GM23338 (cell line): ENCODE results near the gene GNAI1. TPM values are rescaled to one million over a fixed set of nuclear protein-coding genes. Genes with fewer than 3 reads are reported as not detected.

Experiments used
- ATAC-seq: fragments of 200-7000 bp; cut with Tn5 transposase; 3 replicates; pipeline ENCODE4 v1.9.1; 2020
- DNase-seq: peaks from one replicate; pipeline ENCODE4 v3.0.0-alpha.2; 2015; ENCODE audit warnings: low spot score
- H2AFZ ChIP-seq: fragments of 200-600 bp; sonication (generic); 2 replicates; pipeline ENCODE4 v1.8.0; 2016; ENCODE audit warnings: antibody characterized with exemption, mild to moderate bottlenecking, moderate library complexity
- H3F3A ChIP-seq: fragments of 200-600 bp; sonication (generic); replicated peaks from 2 replicates; pipeline ENCODE4 v1.8.0; 2017; ENCODE audit warnings: antibody characterized with exemption, mixed run types, low read depth
- H3K27ac ChIP-seq: fragments of 200-600 bp; sonication (generic); 2 replicates; pipeline ENCODE4 v1.6.1; 2016; ENCODE audit warnings: low read depth
- H3K27me3 ChIP-seq: fragments of 200-600 bp; sonication (generic); 2 replicates; pipeline ENCODE4 v1.8.0; 2016; ENCODE audit warnings: mild to moderate bottlenecking, mixed run types, moderate library complexity; ENCODE audit not compliant: insufficient read depth
- H3K36me3 ChIP-seq: fragments of 200-600 bp; sonication (generic); 2 replicates; pipeline ENCODE4 v1.8.0; 2016; ENCODE audit warnings: mild to moderate bottlenecking; ENCODE audit not compliant: insufficient read depth
- H3K4me1 ChIP-seq: fragments of 200-600 bp; sonication (generic); 2 replicates; pipeline ENCODE4 v1.8.0; 2016; ENCODE audit warnings: mild to moderate bottlenecking, moderate library complexity; ENCODE audit not compliant: insufficient read depth
- H3K4me2 ChIP-seq: fragments of 200-600 bp; sonication (generic); 2 replicates; pipeline ENCODE4 v1.7.1; 2017; ENCODE audit warnings: mixed run types
- H3K4me3 ChIP-seq: fragments of 200-600 bp; sonication (generic); 2 replicates; pipeline ENCODE4 v1.6.1; 2016; ENCODE audit warnings: mixed run types
- H3K79me2 ChIP-seq: fragments of 200-600 bp; sonication (generic); replicated peaks from 2 replicates; pipeline ENCODE4 v1.8.0; 2017; ENCODE audit warnings: mild to moderate bottlenecking; ENCODE audit not compliant: insufficient read depth
- H3K9me2 ChIP-seq: fragments of 200-600 bp; sonication (generic); 2 replicates; pipeline ENCODE4 v1.8.0; 2017; ENCODE audit not compliant: insufficient read depth
- H4K20me1 ChIP-seq: fragments of 200-600 bp; sonication (generic); replicated peaks from 2 replicates; pipeline ENCODE4 v1.8.0; 2017; ENCODE audit warnings: mild to moderate bottlenecking; ENCODE audit not compliant: insufficient read depth
- H3K27ac Mint-ChIP-seq: 2 replicates; pipeline ENCODE4 v1.8.0; 2020; ENCODE audit warnings: inconsistent platforms, mild to moderate bottlenecking, moderate library complexity, mixed read lengths
- H3K27me3 Mint-ChIP-seq: 3 replicates; pipeline ENCODE4 v1.8.0; 2022; ENCODE audit warnings: low read depth, mild to moderate bottlenecking, moderate library complexity, mixed read lengths, inconsistent platforms; ENCODE audit not compliant: insufficient read depth, poor library complexity
- H3K36me3 Mint-ChIP-seq: 3 replicates; pipeline ENCODE4 v1.8.0; 2021; ENCODE audit warnings: low read depth, mild to moderate bottlenecking, inconsistent platforms, moderate library complexity, mixed read lengths
- H3K4me1 Mint-ChIP-seq: 3 replicates; pipeline ENCODE4 v1.8.0; 2020; ENCODE audit warnings: mild to moderate bottlenecking, inconsistent platforms, mixed read lengths
- H3K4me3 Mint-ChIP-seq: 3 replicates; pipeline ENCODE4 v1.8.0; 2021; ENCODE audit warnings: moderate library complexity, mild to moderate bottlenecking, inconsistent platforms, mixed read lengths
- H3K9me3 Mint-ChIP-seq: 3 replicates; pipeline ENCODE4 v1.8.0; 2020; ENCODE audit warnings: moderate library complexity, mild to moderate bottlenecking, inconsistent platforms, mixed read lengths
- CREB1 ChIP-seq: fragments of 250-450 bp; sonication (Bioruptor Pico); IDR thresholded peaks from 2 replicates; pipeline ENCODE4 v1.5.0; 2020; ENCODE audit warnings: low read depth, mild to moderate bottlenecking, moderate library complexity
- CTCF ChIP-seq, 2 experiments: fragments of 200-600 bp in 1 of 2; sonication (generic) in 1 of 2; conservative IDR thresholded peaks; 2 replicates each; pipeline versions ENCODE4 v1.5.1 to v1.6.1; 2016 to 2017; ENCODE audit warnings: antibody characterized with exemption in 2 of 2, low read depth in 2 of 2, mild to moderate bottlenecking in 2 of 2, moderate library complexity in 1 of 2
- EZH2 ChIP-seq: fragments of 200-600 bp; sonication (generic); IDR thresholded peaks from one replicate; pipeline ENCODE4 v1.8.0; 2017; ENCODE audit warnings: antibody characterized with exemption, mild to moderate bottlenecking, low read depth; ENCODE audit not compliant: unreplicated experiment
- EZH2phosphoT487 ChIP-seq: fragments of 200-600 bp; sonication (generic); IDR thresholded peaks from one replicate; pipeline ENCODE4 v1.8.1; 2018; ENCODE audit warnings: antibody characterized with exemption; ENCODE audit not compliant: unreplicated experiment
- JUNB ChIP-seq: IDR thresholded peaks from one replicate; pipeline ENCODE4 v1.6.1; 2016; ENCODE audit warnings: antibody characterized with exemption; ENCODE audit not compliant: unreplicated experiment
- NANOG ChIP-seq: IDR thresholded peaks from 2 replicates; pipeline ENCODE4 v1.6.1; 2016; ENCODE audit warnings: antibody characterized with exemption, borderline replicate concordance
- POLR2AphosphoS5 ChIP-seq: IDR thresholded peaks from 2 replicates; pipeline ENCODE4 v1.6.1; 2016; ENCODE audit warnings: antibody characterized with exemption, low read depth
- STAT1 ChIP-seq: IDR thresholded peaks from one replicate; pipeline ENCODE4 v1.6.1; 2016; ENCODE audit warnings: antibody characterized with exemption; ENCODE audit not compliant: unreplicated experiment
- ZNF114 ChIP-seq: fragments of 250-450 bp; sonication (Bioruptor Pico); IDR thresholded peaks from 2 replicates; pipeline ENCODE4 v1.5.0; 2020; ENCODE audit warnings: mild to moderate bottlenecking, moderate library complexity
- ZNF331 ChIP-seq: fragments of 250-450 bp; sonication (Bioruptor Pico); IDR thresholded peaks from 2 replicates; pipeline ENCODE4 v1.5.0; 2020; ENCODE audit warnings: low read depth, mild to moderate bottlenecking, moderate library complexity
- polyA plus RNA-seq: library from polyadenylated mRNA; unstranded; fragments of >200 nt; fragmentation: Nextera tagmentation; extraction: Ambion mirVana; gene quantifications from 2 replicates; pipeline ENCODE4 v1.2.1, GENCODE V29; 2016
- total RNA-seq: library from RNA; depleted of rRNA; stranded (reverse); fragments of >200 nt; shearing (Covaris generic); gene quantifications from 2 replicates; pipeline ENCODE4 v1.2.3, GENCODE V29; 2014
- TF ChIP-seq, protein P1 (sequence below): IDR thresholded peaks from 2 replicates; pipeline ENCODE4 v1.6.1; 2016; ENCODE audit warnings: antibody characterized with exemption
- TF ChIP-seq, protein P2 (sequence below): IDR thresholded peaks from one replicate; pipeline ENCODE4 v1.6.1; 2018; ENCODE audit warnings: antibody characterized with exemption; ENCODE audit not compliant: unreplicated experiment
- TF ChIP-seq, protein P3 (sequence below): fragments of 250-450 bp; sonication (Bioruptor Pico); IDR thresholded peaks from 2 replicates; pipeline ENCODE4 v1.5.0; 2020; ENCODE audit warnings: mild to moderate bottlenecking, moderate library complexity

Gene GNAI1
- total and polyA plus RNA-seq, 2 experiments from 2014 or later: 31.3 to 36.9 TPM

- Histone ChIP-seq H3K4me2 (no peak overlapping the region), H3K27ac (no peak overlapping the region)
- ATAC-seq: no peak
These were observed 74.1 kb downstream of the GNAI1 start for GRCh38 chr7:80208700-80209099.

More at GRCh38 chr7:80208700-80209099, 74.1 kb downstream of the GNAI1 start:
- DNase-seq: no peak
- no peaks in the 10 kb centered on the region for H4K20me1 ChIP-seq
- Mint-ChIP-seq H3K27ac (peak overlapping the region; percentile 5; the same call in 1 of the 2 replicates), H3K36me3 (peaks cover 15% of the 10 kb centered on the region; the same call in 2 of the 3 replicates), H3K4me3 (no peak overlapping the region), H3K9me3 (no peaks in the 10 kb centered on the region), H3K4me1 (no peaks in the 10 kb centered on the region), H3K27me3 (no peaks in the 10 kb centered on the region)
- H3K27me3 ChIP-seq: no peaks in the 10 kb centered on the region
- peaks cover 5% of the 10 kb centered on the region; the same call in 1 of the 2 replicates for H3K36me3 ChIP-seq
- TF ChIP-seq CTCF (conservative IDR thresholded peaks at IDR 0.05; ENCODE audit: low read depth in 2 of 2) (no peak), STAT1 (no peak), NANOG (no peak), JUNB (no peak), ZNF331 (CRISPR knock-in tag) (no peak), EZH2phosphoT487 (no peak), ZNF114 (CRISPR knock-in tag) (no peak), EZH2 (no peak), POLR2AphosphoS5 (no peak), CREB1 (CRISPR knock-in tag) (no peak)
- TF ChIP-seq, protein P1, sequence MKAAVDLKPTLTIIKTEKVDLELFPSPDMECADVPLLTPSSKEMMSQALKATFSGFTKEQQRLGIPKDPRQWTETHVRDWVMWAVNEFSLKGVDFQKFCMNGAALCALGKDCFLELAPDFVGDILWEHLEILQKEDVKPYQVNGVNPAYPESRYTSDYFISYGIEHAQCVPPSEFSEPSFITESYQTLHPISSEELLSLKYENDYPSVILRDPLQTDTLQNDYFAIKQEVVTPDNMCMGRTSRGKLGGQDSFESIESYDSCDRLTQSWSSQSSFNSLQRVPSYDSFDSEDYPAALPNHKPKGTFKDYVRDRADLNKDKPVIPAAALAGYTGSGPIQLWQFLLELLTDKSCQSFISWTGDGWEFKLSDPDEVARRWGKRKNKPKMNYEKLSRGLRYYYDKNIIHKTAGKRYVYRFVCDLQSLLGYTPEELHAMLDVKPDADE: no peak
- TF ChIP-seq, protein P2, sequence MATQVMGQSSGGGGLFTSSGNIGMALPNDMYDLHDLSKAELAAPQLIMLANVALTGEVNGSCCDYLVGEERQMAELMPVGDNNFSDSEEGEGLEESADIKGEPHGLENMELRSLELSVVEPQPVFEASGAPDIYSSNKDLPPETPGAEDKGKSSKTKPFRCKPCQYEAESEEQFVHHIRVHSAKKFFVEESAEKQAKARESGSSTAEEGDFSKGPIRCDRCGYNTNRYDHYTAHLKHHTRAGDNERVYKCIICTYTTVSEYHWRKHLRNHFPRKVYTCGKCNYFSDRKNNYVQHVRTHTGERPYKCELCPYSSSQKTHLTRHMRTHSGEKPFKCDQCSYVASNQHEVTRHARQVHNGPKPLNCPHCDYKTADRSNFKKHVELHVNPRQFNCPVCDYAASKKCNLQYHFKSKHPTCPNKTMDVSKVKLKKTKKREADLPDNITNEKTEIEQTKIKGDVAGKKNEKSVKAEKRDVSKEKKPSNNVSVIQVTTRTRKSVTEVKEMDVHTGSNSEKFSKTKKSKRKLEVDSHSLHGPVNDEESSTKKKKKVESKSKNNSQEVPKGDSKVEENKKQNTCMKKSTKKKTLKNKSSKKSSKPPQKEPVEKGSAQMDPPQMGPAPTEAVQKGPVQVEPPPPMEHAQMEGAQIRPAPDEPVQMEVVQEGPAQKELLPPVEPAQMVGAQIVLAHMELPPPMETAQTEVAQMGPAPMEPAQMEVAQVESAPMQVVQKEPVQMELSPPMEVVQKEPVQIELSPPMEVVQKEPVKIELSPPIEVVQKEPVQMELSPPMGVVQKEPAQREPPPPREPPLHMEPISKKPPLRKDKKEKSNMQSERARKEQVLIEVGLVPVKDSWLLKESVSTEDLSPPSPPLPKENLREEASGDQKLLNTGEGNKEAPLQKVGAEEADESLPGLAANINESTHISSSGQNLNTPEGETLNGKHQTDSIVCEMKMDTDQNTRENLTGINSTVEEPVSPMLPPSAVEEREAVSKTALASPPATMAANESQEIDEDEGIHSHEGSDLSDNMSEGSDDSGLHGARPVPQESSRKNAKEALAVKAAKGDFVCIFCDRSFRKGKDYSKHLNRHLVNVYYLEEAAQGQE: no peak
- TF ChIP-seq, protein P3, sequence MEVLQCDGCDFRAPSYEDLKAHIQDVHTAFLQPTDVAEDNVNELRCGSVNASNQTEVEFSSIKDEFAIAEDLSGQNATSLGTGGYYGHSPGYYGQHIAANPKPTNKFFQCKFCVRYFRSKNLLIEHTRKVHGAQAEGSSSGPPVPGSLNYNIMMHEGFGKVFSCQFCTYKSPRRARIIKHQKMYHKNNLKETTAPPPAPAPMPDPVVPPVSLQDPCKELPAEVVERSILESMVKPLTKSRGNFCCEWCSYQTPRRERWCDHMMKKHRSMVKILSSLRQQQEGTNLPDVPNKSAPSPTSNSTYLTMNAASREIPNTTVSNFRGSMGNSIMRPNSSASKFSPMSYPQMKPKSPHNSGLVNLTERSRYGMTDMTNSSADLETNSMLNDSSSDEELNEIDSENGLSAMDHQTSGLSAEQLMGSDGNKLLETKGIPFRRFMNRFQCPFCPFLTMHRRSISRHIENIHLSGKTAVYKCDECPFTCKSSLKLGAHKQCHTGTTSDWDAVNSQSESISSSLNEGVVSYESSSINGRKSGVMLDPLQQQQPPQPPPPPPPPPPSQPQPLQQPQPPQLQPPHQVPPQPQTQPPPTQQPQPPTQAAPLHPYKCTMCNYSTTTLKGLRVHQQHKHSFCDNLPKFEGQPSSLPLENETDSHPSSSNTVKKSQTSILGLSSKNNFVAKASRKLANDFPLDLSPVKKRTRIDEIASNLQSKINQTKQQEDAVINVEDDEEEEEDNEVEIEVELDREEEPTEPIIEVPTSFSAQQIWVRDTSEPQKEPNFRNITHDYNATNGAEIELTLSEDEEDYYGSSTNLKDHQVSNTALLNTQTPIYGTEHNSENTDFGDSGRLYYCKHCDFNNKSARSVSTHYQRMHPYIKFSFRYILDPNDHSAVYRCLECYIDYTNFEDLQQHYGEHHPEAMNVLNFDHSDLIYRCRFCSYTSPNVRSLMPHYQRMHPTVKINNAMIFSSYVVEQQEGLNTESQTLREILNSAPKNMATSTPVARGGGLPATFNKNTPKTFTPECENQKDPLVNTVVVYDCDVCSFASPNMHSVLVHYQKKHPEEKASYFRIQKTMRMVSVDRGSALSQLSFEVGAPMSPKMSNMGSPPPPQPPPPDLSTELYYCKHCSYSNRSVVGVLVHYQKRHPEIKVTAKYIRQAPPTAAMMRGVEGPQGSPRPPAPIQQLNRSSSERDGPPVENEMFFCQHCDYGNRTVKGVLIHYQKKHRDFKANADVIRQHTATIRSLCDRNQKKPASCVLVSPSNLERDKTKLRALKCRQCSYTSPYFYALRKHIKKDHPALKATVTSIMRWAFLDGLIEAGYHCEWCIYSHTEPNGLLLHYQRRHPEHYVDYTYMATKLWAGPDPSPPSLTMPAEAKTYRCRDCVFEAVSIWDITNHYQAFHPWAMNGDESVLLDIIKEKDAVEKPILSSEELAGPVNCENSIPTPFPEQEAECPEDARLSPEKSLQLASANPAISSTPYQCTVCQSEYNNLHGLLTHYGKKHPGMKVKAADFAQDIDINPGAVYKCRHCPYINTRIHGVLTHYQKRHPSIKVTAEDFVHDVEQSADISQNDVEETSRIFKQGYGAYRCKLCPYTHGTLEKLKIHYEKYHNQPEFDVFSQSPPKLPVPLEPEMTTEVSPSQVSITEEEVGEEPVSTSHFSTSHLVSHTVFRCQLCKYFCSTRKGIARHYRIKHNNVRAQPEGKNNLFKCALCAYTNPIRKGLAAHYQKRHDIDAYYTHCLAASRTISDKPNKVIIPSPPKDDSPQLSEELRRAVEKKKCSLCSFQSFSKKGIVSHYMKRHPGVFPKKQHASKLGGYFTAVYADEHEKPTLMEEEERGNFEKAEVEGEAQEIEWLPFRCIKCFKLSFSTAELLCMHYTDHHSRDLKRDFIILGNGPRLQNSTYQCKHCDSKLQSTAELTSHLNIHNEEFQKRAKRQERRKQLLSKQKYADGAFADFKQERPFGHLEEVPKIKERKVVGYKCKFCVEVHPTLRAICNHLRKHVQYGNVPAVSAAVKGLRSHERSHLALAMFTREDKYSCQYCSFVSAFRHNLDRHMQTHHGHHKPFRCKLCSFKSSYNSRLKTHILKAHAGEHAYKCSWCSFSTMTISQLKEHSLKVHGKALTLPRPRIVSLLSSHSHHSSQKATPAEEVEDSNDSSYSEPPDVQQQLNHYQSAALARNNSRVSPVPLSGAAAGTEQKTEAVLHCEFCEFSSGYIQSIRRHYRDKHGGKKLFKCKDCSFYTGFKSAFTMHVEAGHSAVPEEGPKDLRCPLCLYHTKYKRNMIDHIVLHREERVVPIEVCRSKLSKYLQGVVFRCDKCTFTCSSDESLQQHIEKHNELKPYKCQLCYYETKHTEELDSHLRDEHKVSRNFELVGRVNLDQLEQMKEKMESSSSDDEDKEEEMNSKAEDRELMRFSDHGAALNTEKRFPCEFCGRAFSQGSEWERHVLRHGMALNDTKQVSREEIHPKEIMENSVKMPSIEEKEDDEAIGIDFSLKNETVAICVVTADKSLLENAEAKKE: no peak
- H2AFZ ChIP-seq: no peak overlapping the region
- H3K4me3 ChIP-seq: no peak overlapping the region
- no peaks in the 10 kb centered on the region for H3K4me1 ChIP-seq
- H3F3A ChIP-seq: no peaks in the 10 kb centered on the region
- no peaks in the 10 kb centered on the region for H3K79me2 ChIP-seq
- no peaks in the 10 kb centered on the region for H3K9me2 ChIP-seq
